ENCODE data around the gene TRHDE.

Gene TRHDE

DNA sequence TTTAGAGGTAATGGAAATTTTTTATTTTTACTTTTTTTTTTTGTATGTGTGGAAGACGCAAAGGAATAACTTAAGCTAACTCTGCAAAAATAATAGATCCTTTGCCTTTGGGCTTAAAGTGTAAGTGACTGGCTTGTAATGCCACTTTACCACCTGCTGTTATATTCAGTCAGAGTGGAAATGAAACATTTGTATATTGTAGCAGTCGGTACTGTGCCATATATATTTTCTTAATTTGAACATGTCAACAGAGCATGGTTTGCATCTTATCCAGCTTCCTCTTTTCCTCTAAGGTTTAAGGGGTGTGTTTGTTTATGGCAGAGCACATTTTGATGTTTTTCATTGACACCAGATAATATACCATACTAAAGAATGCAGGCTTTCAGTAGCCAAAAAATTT lies 176.6 kb downstream of the TRHDE start:
- Histone ChIP-seq H3K9ac (ENCODE audit: low read depth in 1 of 2, low read length in 2 of 2) (no peak overlapping the region), H3K27me3 (ENCODE audit: control insufficient read depth in 1 of 2, insufficient read depth in 2 of 2, low read length in 2 of 2) (no peaks in the 10 kb centered on the region), H3K4me1 (ENCODE audit: control insufficient read depth in 1 of 2, insufficient read depth in 2 of 2, low read length in 2 of 2) (no peaks in the 10 kb centered on the region), H3K9me3 (ENCODE audit: control insufficient read depth in 1 of 2, low read length in 2 of 2) (peaks cover 0 to 5% of the 10 kb centered on the region in 2 donors), H3K36me3 (ENCODE audit: control insufficient read depth in 1 of 2, insufficient read depth in 2 of 2, low read length in 2 of 2) (peaks cover 0 to 3% of the 10 kb centered on the region in 2 donors), H3K27ac (ENCODE audit: low read depth, low read length) (no peak overlapping the region), H3K4me3 (ENCODE audit: low read depth in 1 of 2, low read length in 2 of 2) (no peak overlapping the region)

DNA sequence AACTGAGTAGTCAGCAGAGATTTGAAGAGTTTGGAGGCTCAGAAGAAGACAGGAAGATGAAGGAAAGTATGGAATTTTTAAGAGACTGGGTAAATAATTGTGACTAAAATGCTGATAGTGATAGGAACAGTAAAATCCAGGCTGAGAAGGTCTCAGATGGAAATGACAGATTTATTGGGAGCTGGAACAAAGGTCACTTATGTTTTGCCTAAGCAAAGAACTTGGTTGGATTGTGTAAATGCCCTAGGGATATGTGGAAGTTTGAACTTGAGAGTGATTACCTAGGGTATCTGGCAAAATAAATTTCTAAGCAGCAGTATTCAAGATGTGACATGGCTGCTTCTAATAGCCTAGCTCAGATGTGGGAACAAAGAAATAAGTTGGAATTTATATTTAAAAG lies 180.9 kb downstream of the TRHDE start:
- Histone ChIP-seq H3K9ac (ENCODE audit: low read depth in 1 of 2, low read length in 2 of 2) (no peak overlapping the region), H3K27me3 (ENCODE audit: control insufficient read depth in 1 of 2, insufficient read depth in 2 of 2, low read length in 2 of 2) (no peaks in the 10 kb centered on the region), H3K27ac (ENCODE audit: low read depth, low read length) (no peak overlapping the region), H3K36me3 (ENCODE audit: control insufficient read depth in 1 of 2, insufficient read depth in 2 of 2, low read length in 2 of 2) (peaks cover 0 to 3% of the 10 kb centered on the region in 2 donors), H3K4me3 (ENCODE audit: low read depth in 1 of 2, low read length in 2 of 2) (no peak overlapping the region), H3K4me1 (ENCODE audit: control insufficient read depth in 1 of 2, insufficient read depth in 2 of 2, low read length in 2 of 2) (no peaks in the 10 kb centered on the region), H3K9me3 (ENCODE audit: control insufficient read depth in 1 of 2, low read length in 2 of 2) (peaks cover 0 to 5% of the 10 kb centered on the region in 2 donors)

DNA sequence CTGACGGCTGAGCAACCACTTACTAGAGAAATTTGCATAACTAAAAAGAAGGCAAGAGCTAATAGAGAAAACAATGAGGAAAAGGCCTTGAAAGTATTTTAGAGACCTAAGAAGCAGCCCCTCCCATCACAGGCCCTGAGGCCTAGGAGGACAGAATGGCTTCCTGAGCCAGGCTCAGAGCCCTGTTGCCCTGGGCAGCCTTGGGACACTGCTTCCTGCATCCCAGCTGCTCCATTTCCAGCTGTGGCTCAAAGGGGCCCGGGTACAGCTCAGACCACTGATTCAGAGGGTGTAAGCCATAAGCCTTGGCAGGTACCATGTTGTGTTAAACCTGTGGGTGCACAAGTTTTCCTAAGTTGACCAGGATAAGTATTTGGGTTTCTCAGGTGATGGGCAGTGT lies 181.4 kb downstream of the TRHDE start:
- no peak overlapping the region for H3K9ac ChIP-seq (ENCODE audit: low read depth in 1 of 2, low read length in 2 of 2)
- H3K9me3 ChIP-seq (ENCODE audit: control insufficient read depth in 1 of 2, low read length in 2 of 2): peaks cover 0 to 5% of the 10 kb centered on the region in 2 donors
- no peaks in the 10 kb centered on the region for H3K4me1 ChIP-seq (ENCODE audit: control insufficient read depth in 1 of 2, insufficient read depth in 2 of 2, low read length in 2 of 2)
- peaks cover 0 to 3% of the 10 kb centered on the region in 2 donors for H3K36me3 ChIP-seq (ENCODE audit: control insufficient read depth in 1 of 2, insufficient read depth in 2 of 2, low read length in 2 of 2)
- H3K27me3 ChIP-seq (ENCODE audit: control insufficient read depth in 1 of 2, insufficient read depth in 2 of 2, low read length in 2 of 2): no peaks in the 10 kb centered on the region
- H3K27ac ChIP-seq (ENCODE audit: low read depth, low read length): no peak overlapping the region
- no peak overlapping the region for H3K4me3 ChIP-seq (ENCODE audit: low read depth in 1 of 2, low read length in 2 of 2)

DNA sequence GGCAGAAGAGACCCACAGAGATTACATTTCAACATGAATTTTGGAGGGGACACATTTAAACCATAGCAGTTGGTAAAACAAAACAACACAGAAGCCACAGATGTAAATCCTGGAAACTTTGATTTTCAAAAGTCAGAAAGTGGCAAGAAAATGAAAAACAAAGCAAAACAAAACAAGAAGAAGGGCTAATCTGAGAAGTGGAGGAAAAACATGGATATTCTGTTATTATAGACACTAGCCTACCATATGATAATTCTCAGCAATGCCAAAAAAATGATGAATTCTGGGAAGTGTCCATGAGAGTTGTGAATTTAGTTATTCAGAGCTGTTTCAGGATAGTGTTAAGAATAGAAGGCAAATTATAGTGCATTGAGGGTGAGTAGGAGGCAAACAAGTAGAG lies 192.3 kb downstream of the TRHDE start:
- Histone ChIP-seq H3K4me3 (ENCODE audit: low read depth in 1 of 2, low read length in 2 of 2) (no peak overlapping the region), H3K36me3 (ENCODE audit: control insufficient read depth in 1 of 2, insufficient read depth in 2 of 2, low read length in 2 of 2) (no peaks in the 10 kb centered on the region), H3K9ac (ENCODE audit: low read depth in 1 of 2, low read length in 2 of 2) (no peak overlapping the region), H3K9me3 (ENCODE audit: control insufficient read depth in 1 of 2, low read length in 2 of 2) (no peaks in the 10 kb centered on the region), H3K27ac (ENCODE audit: low read depth, low read length) (no peak overlapping the region), H3K4me1 (ENCODE audit: control insufficient read depth in 1 of 2, insufficient read depth in 2 of 2, low read length in 2 of 2) (no peaks in the 10 kb centered on the region), H3K27me3 (ENCODE audit: control insufficient read depth in 1 of 2, insufficient read depth in 2 of 2, low read length in 2 of 2) (no peaks in the 10 kb centered on the region)

DNA sequence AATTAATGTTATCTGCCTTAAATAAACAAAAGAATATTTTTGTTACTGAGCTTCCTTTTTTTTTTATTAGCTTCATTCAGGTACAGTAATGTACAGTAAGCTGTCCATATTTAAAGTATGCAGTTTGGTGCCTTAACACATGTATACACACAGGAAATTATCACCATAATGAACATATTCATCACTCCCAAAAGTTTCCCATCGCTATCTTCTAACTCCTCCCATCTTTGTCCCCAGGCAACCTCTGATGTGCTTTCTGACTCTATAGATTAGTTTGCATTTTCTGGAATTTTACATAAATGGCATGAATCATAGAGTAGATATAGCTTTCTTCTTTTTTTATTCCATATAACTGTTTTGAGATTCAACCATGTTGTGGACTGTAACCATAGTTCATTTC lies 193.0 kb downstream of the TRHDE start:
- no peak overlapping the region for H3K27ac ChIP-seq (ENCODE audit: low read depth, low read length)
- H3K27me3 ChIP-seq (ENCODE audit: control insufficient read depth in 1 of 2, insufficient read depth in 2 of 2, low read length in 2 of 2): no peaks in the 10 kb centered on the region
- H3K9me3 ChIP-seq (ENCODE audit: control insufficient read depth in 1 of 2, low read length in 2 of 2): no peaks in the 10 kb centered on the region
- H3K9ac ChIP-seq (ENCODE audit: low read depth in 1 of 2, low read length in 2 of 2): no peak overlapping the region
- no peak overlapping the region for H3K4me3 ChIP-seq (ENCODE audit: low read depth in 1 of 2, low read length in 2 of 2)
- no peaks in the 10 kb centered on the region for H3K36me3 ChIP-seq (ENCODE audit: control insufficient read depth in 1 of 2, insufficient read depth in 2 of 2, low read length in 2 of 2)
- no peaks in the 10 kb centered on the region for H3K4me1 ChIP-seq (ENCODE audit: control insufficient read depth in 1 of 2, insufficient read depth in 2 of 2, low read length in 2 of 2)

DNA sequence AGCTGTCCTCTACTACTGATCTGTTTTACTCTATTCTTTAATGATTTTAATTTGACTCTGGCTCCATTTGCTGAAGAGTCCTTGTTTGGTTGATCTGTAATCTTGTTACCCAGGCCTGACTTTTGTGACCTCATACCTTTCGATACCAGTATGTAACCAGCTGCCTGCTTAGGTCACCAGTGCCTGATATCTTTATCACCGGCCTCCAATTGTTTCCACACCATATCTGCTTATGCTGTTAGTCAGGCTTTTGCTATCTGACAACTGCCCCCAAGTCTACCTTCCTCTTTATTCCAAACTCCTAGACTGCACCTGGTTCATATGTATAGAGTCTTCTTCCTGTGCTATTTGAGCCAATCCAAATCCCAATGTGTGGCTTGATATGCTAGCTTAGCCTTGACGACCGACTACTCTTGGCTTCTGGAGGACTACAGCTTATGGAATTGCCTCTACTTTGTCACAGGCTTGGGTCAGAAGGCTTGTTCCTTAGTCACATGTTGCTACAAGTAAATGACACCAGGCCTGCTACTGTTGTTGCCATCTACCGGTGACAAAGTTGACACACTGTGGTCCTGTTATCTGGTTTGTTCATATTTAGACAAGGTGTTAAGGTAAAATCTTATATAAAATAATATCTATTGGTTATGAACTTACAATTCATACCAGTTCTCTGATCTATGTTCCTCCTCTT lies 193.9 kb downstream of the TRHDE start:
- Histone ChIP-seq H3K9ac (ENCODE audit: low read depth in 1 of 2, low read length in 2 of 2) (no peak overlapping the region), H3K4me3 (ENCODE audit: low read depth in 1 of 2, low read length in 2 of 2) (no peak overlapping the region), H3K27me3 (ENCODE audit: control insufficient read depth in 1 of 2, insufficient read depth in 2 of 2, low read length in 2 of 2) (no peaks in the 10 kb centered on the region), H3K27ac (ENCODE audit: low read depth, low read length) (no peak overlapping the region), H3K4me1 (ENCODE audit: control insufficient read depth in 1 of 2, insufficient read depth in 2 of 2, low read length in 2 of 2) (no peaks in the 10 kb centered on the region), H3K9me3 (ENCODE audit: control insufficient read depth in 1 of 2, low read length in 2 of 2) (no peaks in the 10 kb centered on the region), H3K36me3 (ENCODE audit: control insufficient read depth in 1 of 2, insufficient read depth in 2 of 2, low read length in 2 of 2) (no peaks in the 10 kb centered on the region)

DNA sequence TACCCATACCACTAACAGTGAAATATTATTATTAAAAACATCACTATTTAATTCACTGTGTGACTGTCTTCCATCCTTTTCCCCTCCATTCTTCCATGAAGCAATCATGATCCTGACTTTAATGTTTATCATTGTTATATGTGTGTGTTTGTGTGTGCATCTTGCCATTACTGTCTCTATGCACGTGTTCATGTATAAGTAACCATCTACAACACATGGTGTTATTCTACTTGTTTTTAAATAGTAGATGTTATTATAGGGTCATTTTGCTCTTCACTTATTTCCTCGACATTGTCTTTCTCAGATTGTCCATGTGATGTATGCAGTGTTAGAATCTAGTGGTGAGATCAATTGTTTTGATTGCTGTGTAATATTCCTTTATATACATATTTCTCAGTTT lies 195.8 kb downstream of the TRHDE start:
- Histone ChIP-seq H3K4me1 (ENCODE audit: control insufficient read depth in 1 of 2, insufficient read depth in 2 of 2, low read length in 2 of 2) (no peaks in the 10 kb centered on the region), H3K4me3 (ENCODE audit: low read depth in 1 of 2, low read length in 2 of 2) (no peak overlapping the region), H3K9ac (ENCODE audit: low read depth in 1 of 2, low read length in 2 of 2) (no peak overlapping the region), H3K9me3 (ENCODE audit: control insufficient read depth in 1 of 2, low read length in 2 of 2) (no peaks in the 10 kb centered on the region), H3K36me3 (ENCODE audit: control insufficient read depth in 1 of 2, insufficient read depth in 2 of 2, low read length in 2 of 2) (no peaks in the 10 kb centered on the region), H3K27me3 (ENCODE audit: control insufficient read depth in 1 of 2, insufficient read depth in 2 of 2, low read length in 2 of 2) (no peaks in the 10 kb centered on the region), H3K27ac (ENCODE audit: low read depth, low read length) (no peak overlapping the region)

DNA sequence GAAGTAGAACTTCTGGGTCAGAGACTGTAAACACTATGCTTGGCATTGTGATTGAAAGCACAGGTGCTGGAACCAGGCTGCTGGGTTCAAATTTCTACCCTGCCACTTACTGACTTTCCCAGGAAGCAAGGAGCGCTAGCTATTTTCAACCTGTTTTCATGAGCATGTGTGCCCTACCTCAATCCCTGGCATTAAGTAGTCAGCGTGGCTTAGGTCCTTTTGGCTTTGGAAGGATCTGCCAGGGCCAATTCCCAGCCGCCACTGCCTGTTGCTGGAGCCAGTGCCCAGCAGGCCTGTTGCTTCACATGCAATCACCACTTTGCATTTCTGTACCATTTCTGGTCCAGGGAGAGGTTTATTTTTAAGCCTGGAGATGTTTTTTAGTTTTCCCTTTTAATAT lies 196.3 kb downstream of the TRHDE start:
- H3K9me3 ChIP-seq (ENCODE audit: control insufficient read depth in 1 of 2, low read length in 2 of 2): no peaks in the 10 kb centered on the region
- no peak overlapping the region for H3K9ac ChIP-seq (ENCODE audit: low read depth in 1 of 2, low read length in 2 of 2)
- no peaks in the 10 kb centered on the region for H3K27me3 ChIP-seq (ENCODE audit: control insufficient read depth in 1 of 2, insufficient read depth in 2 of 2, low read length in 2 of 2)
- no peak overlapping the region for H3K4me3 ChIP-seq (ENCODE audit: low read depth in 1 of 2, low read length in 2 of 2)
- H3K27ac ChIP-seq (ENCODE audit: low read depth, low read length): no peak overlapping the region
- no peaks in the 10 kb centered on the region for H3K36me3 ChIP-seq (ENCODE audit: control insufficient read depth in 1 of 2, insufficient read depth in 2 of 2, low read length in 2 of 2)
- H3K4me1 ChIP-seq (ENCODE audit: control insufficient read depth in 1 of 2, insufficient read depth in 2 of 2, low read length in 2 of 2): no peaks in the 10 kb centered on the region

DNA sequence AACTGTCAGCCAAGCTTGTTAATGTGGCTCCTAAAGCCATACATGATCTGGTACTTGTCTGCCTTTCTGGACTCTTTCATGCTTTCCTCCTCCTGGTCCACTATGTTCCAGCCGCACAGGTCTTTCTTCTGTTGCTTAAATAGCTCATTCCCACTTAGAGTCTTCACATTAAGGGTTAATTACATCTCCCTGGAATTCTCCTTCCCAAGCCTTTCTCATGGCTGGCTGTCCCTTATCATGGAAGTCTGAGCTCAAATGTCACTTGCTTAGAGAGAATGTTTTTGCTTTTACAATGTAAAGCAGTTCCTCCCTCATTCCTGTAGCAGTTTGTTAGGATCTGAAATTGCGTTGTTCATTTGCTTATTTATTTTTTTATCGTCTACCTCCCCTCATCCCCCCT lies 199.6 kb downstream of the TRHDE start:
- H3K4me3 ChIP-seq (ENCODE audit: low read depth in 1 of 2, low read length in 2 of 2): no peak overlapping the region
- no peak overlapping the region for H3K27ac ChIP-seq (ENCODE audit: low read depth, low read length)
- no peaks in the 10 kb centered on the region for H3K36me3 ChIP-seq (ENCODE audit: control insufficient read depth in 1 of 2, insufficient read depth in 2 of 2, low read length in 2 of 2)
- H3K9ac ChIP-seq (ENCODE audit: low read depth in 1 of 2, low read length in 2 of 2): no peak overlapping the region
- no peaks in the 10 kb centered on the region for H3K27me3 ChIP-seq (ENCODE audit: control insufficient read depth in 1 of 2, insufficient read depth in 2 of 2, low read length in 2 of 2)
- no peaks in the 10 kb centered on the region for H3K9me3 ChIP-seq (ENCODE audit: control insufficient read depth in 1 of 2, low read length in 2 of 2)
- H3K4me1 ChIP-seq (ENCODE audit: control insufficient read depth in 1 of 2, insufficient read depth in 2 of 2, low read length in 2 of 2): no peaks in the 10 kb centered on the region

DNA sequence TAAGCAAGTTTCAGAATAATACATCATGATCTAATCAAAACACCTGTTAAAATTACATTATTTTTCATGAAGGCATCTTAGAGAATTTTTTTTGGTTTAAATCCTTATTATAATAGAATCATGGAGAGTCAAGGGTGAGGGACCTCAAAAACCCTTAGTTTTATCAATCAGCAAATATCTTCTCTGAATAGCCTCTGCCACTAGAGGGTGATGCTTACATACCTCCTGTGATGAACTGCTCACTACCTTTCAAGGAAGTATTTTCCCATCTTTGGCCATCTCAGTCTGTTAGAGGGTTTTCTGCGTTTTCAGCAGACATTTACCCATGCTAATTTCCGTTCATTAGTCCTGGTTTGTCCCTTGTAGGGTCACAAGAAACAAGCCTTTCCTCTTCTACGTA lies 200.2 kb downstream of the TRHDE start:
- H3K4me3 ChIP-seq (ENCODE audit: low read depth in 1 of 2, low read length in 2 of 2): no peak overlapping the region
- no peak overlapping the region for H3K27ac ChIP-seq (ENCODE audit: low read depth, low read length)
- no peaks in the 10 kb centered on the region for H3K36me3 ChIP-seq (ENCODE audit: control insufficient read depth in 1 of 2, insufficient read depth in 2 of 2, low read length in 2 of 2)
- H3K9me3 ChIP-seq (ENCODE audit: control insufficient read depth in 1 of 2, low read length in 2 of 2): no peaks in the 10 kb centered on the region
- H3K27me3 ChIP-seq (ENCODE audit: control insufficient read depth in 1 of 2, insufficient read depth in 2 of 2, low read length in 2 of 2): no peaks in the 10 kb centered on the region
- H3K4me1 ChIP-seq (ENCODE audit: control insufficient read depth in 1 of 2, insufficient read depth in 2 of 2, low read length in 2 of 2): no peaks in the 10 kb centered on the region
- H3K9ac ChIP-seq (ENCODE audit: low read depth in 1 of 2, low read length in 2 of 2): no peak overlapping the region

DNA sequence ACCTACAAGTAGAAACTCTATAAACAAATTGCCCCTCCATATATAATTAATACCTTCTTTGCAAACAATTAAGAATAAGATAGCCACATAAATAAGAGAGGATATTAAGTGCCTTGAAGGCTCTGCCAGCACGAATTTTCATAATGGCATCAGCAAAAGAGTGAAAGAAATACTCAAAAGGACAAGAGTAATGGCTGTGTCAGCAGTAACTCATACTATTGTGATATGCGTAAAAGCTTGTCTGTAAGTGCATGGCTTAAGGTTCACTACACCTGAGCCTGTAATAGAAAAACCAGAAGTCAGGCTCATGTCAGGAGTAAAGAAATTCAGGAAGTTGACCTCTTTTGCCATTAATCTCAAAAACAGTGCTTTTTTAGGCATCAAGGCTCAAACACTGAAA lies 204.1 kb downstream of the TRHDE start:
- Histone ChIP-seq H3K27ac (ENCODE audit: low read depth, low read length) (no peak overlapping the region), H3K36me3 (ENCODE audit: control insufficient read depth in 1 of 2, insufficient read depth in 2 of 2, low read length in 2 of 2) (peaks cover 0 to 6% of the 10 kb centered on the region in 2 donors), H3K27me3 (ENCODE audit: control insufficient read depth in 1 of 2, insufficient read depth in 2 of 2, low read length in 2 of 2) (no peaks in the 10 kb centered on the region), H3K9ac (ENCODE audit: low read depth in 1 of 2, low read length in 2 of 2) (no peak overlapping the region), H3K9me3 (ENCODE audit: control insufficient read depth in 1 of 2, low read length in 2 of 2) (no peaks in the 10 kb centered on the region), H3K4me1 (ENCODE audit: control insufficient read depth in 1 of 2, insufficient read depth in 2 of 2, low read length in 2 of 2) (no peaks in the 10 kb centered on the region), H3K4me3 (ENCODE audit: low read depth in 1 of 2, low read length in 2 of 2) (no peak overlapping the region)

Measured in duodenal mucosa (tissue), 2 donors.